ENCODE measurements around the gene CEP95.

GRCh38 chr17:64458756-64459155 lies 48.0 kb upstream of the CEP95 start:
- TF ChIP-seq CTCF (IDR thresholded peaks at IDR 0.05) = no peak
- no peak for TF ChIP-seq POLR2A (IDR thresholded peaks at IDR 0.05)

All from thyroid gland (tissue), 4 donors.